OCI-LY1 (cell line): ENCODE measurements around the gene POP7.

Source experiments
- H2AFZ ChIP-seq: fragments of 200-600 bp; sonication (generic), shearing (Covaris generic); 2 replicates; pipeline ENCODE4 v1.6.0; 2014; ENCODE audit warnings: antibody characterized with exemption, mild to moderate bottlenecking, low read length
- H3F3A ChIP-seq: fragments of 200-600 bp; sonication (generic), shearing (Covaris generic); 2 replicates; pipeline ENCODE4 v1.6.0; 2014; ENCODE audit warnings: mild to moderate bottlenecking, antibody characterized with exemption, low read length, moderate library complexity; ENCODE audit not compliant: insufficient read depth
- H3K27ac ChIP-seq: fragments of 200-600 bp; sonication (generic); 2 replicates; pipeline ENCODE4 v1.5.1; 2014; ENCODE audit warnings: low read length, mixed run types, mild to moderate bottlenecking, low read depth; ENCODE audit not compliant: poor library complexity, severe bottlenecking
- H3K27me3 ChIP-seq: fragments of 200-600 bp; sonication (generic); 2 replicates; pipeline ENCODE4 v1.6.0; 2014; ENCODE audit warnings: antibody characterized with exemption, mild to moderate bottlenecking, low read length, moderate library complexity; ENCODE audit not compliant: insufficient read depth
- H3K36me3 ChIP-seq: fragments of 200-600 bp; sonication (generic); 2 replicates; pipeline ENCODE4 v1.6.1; 2014; ENCODE audit warnings: mild to moderate bottlenecking, antibody characterized with exemption, low read length, moderate library complexity, mixed read lengths; ENCODE audit not compliant: insufficient read depth
- H3K4me1 ChIP-seq: fragments of 200-600 bp; sonication (generic); 2 replicates; pipeline ENCODE4 v1.5.1; 2014; ENCODE audit warnings: mild to moderate bottlenecking, low read length, moderate library complexity; ENCODE audit not compliant: insufficient read depth, severe bottlenecking
- H3K4me2 ChIP-seq: fragments of 200-600 bp; sonication (generic), shearing (Covaris generic); 2 replicates; pipeline ENCODE4 v1.6.1; 2014; ENCODE audit warnings: low read length
- H3K4me3 ChIP-seq: fragments of 200-600 bp; sonication (generic); 2 replicates; pipeline ENCODE4 v1.5.1; 2014; ENCODE audit warnings: low read length, low read depth, mild to moderate bottlenecking, mixed read lengths; ENCODE audit not compliant: poor library complexity, severe bottlenecking
- H3K79me2 ChIP-seq: fragments of 200-600 bp; shearing (Covaris generic); 2 replicates; pipeline ENCODE4 v1.6.1; 2016; ENCODE audit warnings: mixed run types, low read length, mixed read lengths; ENCODE audit not compliant: insufficient read depth
- H3K9ac ChIP-seq: fragments of 200-600 bp; sonication (generic), shearing (Covaris generic); 2 replicates; pipeline ENCODE4 v1.6.1; 2014; ENCODE audit warnings: mild to moderate bottlenecking, low read length, mixed read lengths
- H3K9me2 ChIP-seq: fragments of 200-600 bp; sonication (generic), shearing (Covaris generic); 2 replicates; pipeline ENCODE4 v1.6.1; 2014; ENCODE audit warnings: low read depth, mild to moderate bottlenecking, low read length, mixed read lengths
- H3K9me3 ChIP-seq: fragments of 200-600 bp; shearing (Covaris generic); 2 replicates; pipeline ENCODE4 v1.6.1; 2014; ENCODE audit warnings: low read length, mixed read lengths
- H4K20me1 ChIP-seq: fragments of 200-600 bp; sonication (generic), shearing (Covaris generic); 2 replicates; pipeline ENCODE4 v1.6.0; 2016; ENCODE audit warnings: mild to moderate bottlenecking, low read length; ENCODE audit not compliant: insufficient read depth
- CTCF ChIP-seq: fragments of 200-600 bp; sonication (generic), shearing (Covaris generic); IDR thresholded peaks from 2 replicates; pipeline ENCODE4 v1.5.1; 2017; ENCODE audit warnings: mild to moderate bottlenecking, antibody characterized with exemption, low read length, moderate library complexity, mixed read lengths
- EZH2 ChIP-seq: fragments of 200-600 bp; sonication (generic), shearing (Covaris generic); IDR thresholded peaks from 2 replicates; pipeline ENCODE4 v1.8.0; 2017; ENCODE audit warnings: borderline replicate concordance, mixed run types, mild to moderate bottlenecking, antibody characterized with exemption, low read length, moderate library complexity, mixed read lengths

The POP7 gene

GRCh38 chr7:100693312-100694097 lies 12.4 kb upstream of the POP7 start:
- no peak for TF ChIP-seq CTCF
- no peak for TF ChIP-seq EZH2
- H3K4me1 ChIP-seq: peaks cover 34% of the 10 kb centered on the region
- no peaks in the 10 kb centered on the region for H4K20me1 ChIP-seq
- no peaks in the 10 kb centered on the region for H3K27me3 ChIP-seq
- H3K9me2 ChIP-seq: no peaks in the 10 kb centered on the region
- H3K79me2 ChIP-seq: peaks cover 37% of the 10 kb centered on the region
- peaks cover 9% of the 10 kb centered on the region; the same call in 1 of the 2 replicates for H3F3A ChIP-seq
- H2AFZ ChIP-seq: no peak overlapping the region
- peak overlapping the region; percentile 91 for H3K9ac ChIP-seq
- peak overlapping the region; percentile 98 for H3K4me3 ChIP-seq
- H3K27ac ChIP-seq: peak overlapping the region; percentile 11
- H3K4me2 ChIP-seq: peak overlapping the region; percentile 99
- H3K36me3 ChIP-seq: peaks cover 29% of the 10 kb centered on the region; the same call in 1 of the 2 replicates
- H3K9me3 ChIP-seq: no peaks in the 10 kb centered on the region

DNA sequence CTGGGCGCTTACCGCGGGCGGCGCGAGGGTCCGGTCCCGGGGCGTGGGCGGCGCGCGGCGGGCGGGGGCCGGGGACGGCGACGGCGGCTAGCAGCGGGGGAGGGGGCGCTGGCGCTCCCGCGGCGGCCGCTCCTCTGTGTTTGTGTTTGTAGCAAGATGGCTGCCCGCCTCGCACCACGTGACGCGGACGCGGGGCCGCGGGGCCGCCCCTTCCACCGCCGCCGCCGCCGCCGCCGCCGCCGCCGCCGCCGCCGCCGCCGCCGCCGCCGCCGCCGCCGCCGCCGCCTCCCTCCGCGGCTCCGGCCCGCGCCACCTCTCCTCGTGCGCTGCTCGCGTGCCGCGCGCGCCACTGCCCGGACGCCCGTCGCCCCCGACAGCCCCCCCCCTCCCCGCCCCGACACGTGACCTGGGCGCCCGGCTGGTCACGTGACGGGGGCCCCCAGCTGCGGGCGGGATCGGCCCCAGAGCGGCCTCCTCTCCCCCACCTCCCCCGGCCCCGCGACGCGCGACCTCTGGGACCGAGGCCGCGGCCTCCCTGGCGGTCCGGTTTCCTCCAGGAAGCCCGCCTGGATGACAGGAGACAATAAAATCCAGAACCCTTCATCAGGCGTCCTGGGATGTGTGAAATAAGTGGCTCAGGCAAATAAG lies 11.7 kb upstream of the POP7 start, which contains the start of gene GIGYF1:
GIGYF1 (minus strand) TSS at position 153 of the 648 bp plus-strand sequence. CDS start 6,012 bp downstream, outside the sequence.
- no peak for TF ChIP-seq EZH2
- TF ChIP-seq CTCF: no peak
- peaks cover 34% of the 10 kb centered on the region for H3K4me1 ChIP-seq
- H3K79me2 ChIP-seq: peaks cover 37% of the 10 kb centered on the region
- peak within 1 kb of the TSS; percentile 11 for H3K27ac ChIP-seq
- peak within 1 kb of the TSS; percentile 98 for H3K4me3 ChIP-seq
- no peaks in the 10 kb centered on the region for H4K20me1 ChIP-seq
- H3K36me3 ChIP-seq: peaks cover 21% of the 10 kb centered on the region; the same call in 1 of the 2 replicates
- peaks cover 9% of the 10 kb centered on the region; the same call in 1 of the 2 replicates for H3F3A ChIP-seq
- peak within 1 kb of the TSS; percentile 99 for H3K4me2 ChIP-seq
- H3K9ac ChIP-seq: peak within 1 kb of the TSS; percentile 91
- H3K9me3 ChIP-seq: no peaks in the 10 kb centered on the region
- peak within 1 kb of the TSS; percentile 98; the same call in 1 of the 2 replicates for H2AFZ ChIP-seq
- no peaks in the 10 kb centered on the region for H3K9me2 ChIP-seq
- H3K27me3 ChIP-seq: 0 out of 2 replicates have a peak, but pooled peaks cover 6% of the 10 kb centered on the region

- H3F3A ChIP-seq: peaks cover 9% of the 10 kb centered on the region; the same call in 1 of the 2 replicates
- H3K9ac ChIP-seq: no peak overlapping the region
- H3K79me2 ChIP-seq: peaks cover 22% of the 10 kb centered on the region
- no peaks in the 10 kb centered on the region for H4K20me1 ChIP-seq
- no peak overlapping the region for H2AFZ ChIP-seq
- H3K4me2 ChIP-seq: no peak overlapping the region
- TF ChIP-seq EZH2 (no peak), CTCF (no peak)
- H3K4me3 ChIP-seq: no peak overlapping the region
- H3K27me3 ChIP-seq: 0 out of 2 replicates have a peak, but pooled peaks cover 12% of the 10 kb centered on the region
- H3K36me3 ChIP-seq: 0 out of 2 replicates have a peak, but pooled peaks cover 7% of the 10 kb centered on the region
- no peak overlapping the region for H3K27ac ChIP-seq
- H3K9me2 ChIP-seq: no peaks in the 10 kb centered on the region
- peaks cover 31% of the 10 kb centered on the region for H3K4me1 ChIP-seq
- H3K9me3 ChIP-seq: no peaks in the 10 kb centered on the region
Observed at GRCh38 chr7:100696123-100696521, 9.8 kb upstream of the POP7 start.
